K562 (cell line): Measurements from ENCODE around the gene TMEM163. TPM values are rescaled to one million over a fixed set of nuclear protein-coding genes. Genes with fewer than 3 reads are reported as not detected.

Experiments
- ATAC-seq: fragments of 200-7000 bp; cut with Tn5 transposase; 3 replicates; pipeline ENCODE4 v1.9.1; 2020; ENCODE audit warnings: moderate library complexity
- BruUV-seq: library from RNA; stranded (reverse); fragments of 400-500 nt; replicated peaks from 2 replicates; lab custom pipeline; 2021; lab: Mats Ljungman, UMichigan
- CTCF ChIA-PET: fragments of 300-600 bp; formaldehyde crosslinking; extraction: SDS; loops from one replicate; lab custom pipeline; 2021; ENCODE audit warnings: low intra/inter-chr PET ratio; lab: Yijun Ruan, JAX
- POLR2A ChIA-PET: fragments of 300-600, 350-650 bp; sonication (Branson Sonifier 250); formaldehyde crosslinking; extraction: SDS; loops from one replicate; lab custom pipeline; 2021; ENCODE audit warnings: antibody characterized with exemption, inconsistent platforms; lab: Yijun Ruan, JAX
- DNase-seq, 4 experiments: peaks; one replicate each; pipeline versions ENCODE4 v3.0.0 to v3.0.0-alpha.2; 2011 to 2018; ENCODE audit warnings: low spot score in 3 of 4, mixed read lengths in 3 of 4; ENCODE audit errors: extremely low read depth in 1 of 4
- FAIRE-seq: peaks from 2 replicates; lab custom pipeline; 2011; peaks lifted over from hg19 to GRCh38; lab: Jason Lieb, UNC
- H2AFZ ChIP-seq: 2 replicates; pipeline ENCODE4 v1.6.0; 2011; ENCODE audit warnings: low read depth, low read length, control low read depth, inconsistent platforms
- H3K27ac ChIP-seq: fragments of 200-600 bp; 3 replicates; pipeline ENCODE4 v1.8.0; 2011; ENCODE audit warnings: low read depth, mild to moderate bottlenecking, control low read depth, inconsistent platforms, low read length, moderate library complexity, mixed read lengths; ENCODE audit errors: extremely low read depth
- H3K27me3 ChIP-seq, 2 experiments: fragments of 300-600 bp in 1 of 2; 2 replicates in 1 of 2; 3 replicates in 1 of 2; pipeline versions ENCODE4 v1.6.0 to v1.8.0; 2011; ENCODE audit warnings: inconsistent platforms in 2 of 2, low read length in 2 of 2, mild to moderate bottlenecking in 1 of 2, mixed read lengths in 1 of 2, moderate library complexity in 1 of 2; ENCODE audit not compliant: control insufficient read depth in 2 of 2, insufficient read depth in 2 of 2
- H3K36me3 ChIP-seq: fragments of 300-600 bp; 3 replicates; pipeline ENCODE4 v1.8.0; 2011; ENCODE audit warnings: mild to moderate bottlenecking, low read length, inconsistent platforms; ENCODE audit not compliant: control insufficient read depth, insufficient read depth
- H3K4me1 ChIP-seq, 2 experiments: fragments of 200-600 bp in 1 of 2; replicated peaks in 1 of 2; 2 replicates in 1 of 2; 3 replicates in 1 of 2; pipeline versions ENCODE4 v1.5.1 to v1.8.0; 2011; ENCODE audit warnings: inconsistent platforms in 2 of 2, low read length in 2 of 2, mild to moderate bottlenecking in 1 of 2, mixed read lengths in 1 of 2, moderate library complexity in 1 of 2; ENCODE audit not compliant: control insufficient read depth in 2 of 2, insufficient read depth in 2 of 2
- H3K4me2 ChIP-seq: 2 replicates; pipeline ENCODE4 v1.6.1; 2011; ENCODE audit warnings: low read length, control low read depth, inconsistent platforms, mixed read lengths; ENCODE audit not compliant: insufficient read depth
- H3K4me3 ChIP-seq: fragments of 200-600 bp; sonication (generic), shearing (Covaris generic); 2 replicates; pipeline ENCODE4 v1.5.1; 2016; ENCODE audit warnings: control low read depth, inconsistent platforms
- H3K79me2 ChIP-seq: fragments of 200-600 bp; 3 replicates; pipeline ENCODE4 v1.8.0; 2011; ENCODE audit warnings: low read length, inconsistent platforms; ENCODE audit not compliant: control insufficient read depth, insufficient read depth
- H3K9ac ChIP-seq, 2 experiments: 2 replicates each; pipeline versions ENCODE4 v1.6.0 to v1.6.1; 2011; ENCODE audit warnings: low read depth in 2 of 2, low read length in 2 of 2, control low read depth in 1 of 2, inconsistent platforms in 1 of 2, mild to moderate bottlenecking in 1 of 2, mixed read lengths in 1 of 2; ENCODE audit not compliant: insufficient read depth in 1 of 2
- H3K9me1 ChIP-seq: one replicate; pipeline ENCODE4 v1.6.0; 2011; ENCODE audit warnings: inconsistent platforms, mild to moderate bottlenecking, low read length, moderate library complexity; ENCODE audit not compliant: control insufficient read depth, insufficient read depth
- H3K9me3 ChIP-seq: replicated peaks from 2 replicates; pipeline ENCODE4 v1.5.1; 2011; ENCODE audit warnings: low read depth, low read length, inconsistent platforms; ENCODE audit not compliant: control insufficient read depth, insufficient read depth
- H4K20me1 ChIP-seq: replicated peaks from 2 replicates; pipeline ENCODE4 v1.6.1; 2011; ENCODE audit warnings: low read length, inconsistent platforms, mixed read lengths; ENCODE audit not compliant: control insufficient read depth, insufficient read depth
- CBFA2T3 ChIP-seq: fragments of 450-650 bp; IDR thresholded peaks from 2 replicates; pipeline ENCODE4 v1.6.1; 2017
- CREB3 ChIP-seq: fragments of 450-650 bp; conservative IDR thresholded peaks from 2 replicates; pipeline ENCODE4 v1.6.1; 2016; ENCODE audit warnings: missing genetic modification characterization, low read depth, mild to moderate bottlenecking, missing compliant biosample characterization, moderate library complexity
- DACH1 ChIP-seq: fragments of 450-650 bp; IDR thresholded peaks from 2 replicates; pipeline ENCODE4 v1.6.1; 2018; ENCODE audit not compliant: partially characterized antibody
- GTF2A2 ChIP-seq: IDR thresholded peaks from 2 replicates; pipeline ENCODE4 v1.6.1; 2016; ENCODE audit warnings: mild to moderate bottlenecking, missing genetic modification characterization, missing compliant biosample characterization
- ILK ChIP-seq: fragments of 450-650 bp; IDR thresholded peaks from 2 replicates; pipeline ENCODE4 v1.6.1; 2016; ENCODE audit warnings: missing genetic modification characterization, low read depth, mild to moderate bottlenecking, missing compliant biosample characterization, moderate library complexity, borderline replicate concordance
- KDM2B ChIP-seq: fragments of 250-450 bp; sonication (Bioruptor Pico); IDR thresholded peaks from 2 replicates; pipeline ENCODE4 v1.8.0; 2021; ENCODE audit warnings: mild to moderate bottlenecking, moderate library complexity
- LEF1 ChIP-seq: fragments of 450-650 bp; IDR thresholded peaks from 2 replicates; pipeline ENCODE4 v1.6.1; 2016; ENCODE audit warnings: mild to moderate bottlenecking
- MAFF ChIP-seq: IDR thresholded peaks from 2 replicates; pipeline ENCODE4 v1.6.1; 2012; ENCODE audit warnings: low read length, improper control_type of control experiment
- NFATC3 ChIP-seq: fragments of 450-650 bp; IDR thresholded peaks from 2 replicates; pipeline ENCODE4 v1.6.1; 2017; ENCODE audit warnings: mild to moderate bottlenecking
- RBM39 ChIP-seq: fragments of 200-400 bp; formaldehyde crosslinking; optimal IDR thresholded peaks from 2 replicates; pipeline ENCODE3; 2018; ENCODE audit warnings: low read depth, low read length
- SNAPC5 ChIP-seq: fragments of 250-450 bp; sonication (Bioruptor Pico); IDR thresholded peaks from 2 replicates; pipeline ENCODE4 v1.8.0; 2021; ENCODE audit warnings: moderate library complexity, mild to moderate bottlenecking, inconsistent platforms
- SRF ChIP-seq, 2 experiments: fragments of 250-450, 450-650 bp in 1 of 2; sonication (Bioruptor Pico) in 1 of 2; sonication (generic) in 1 of 2; formaldehyde crosslinking; IDR thresholded peaks; 2 replicates each; pipeline versions ENCODE4 v1.5.0 to v1.5.1; 2020 to 2022; ENCODE audit warnings: mild to moderate bottlenecking in 1 of 2, missing genetic modification reagents in 1 of 2
- ZNF644 ChIP-seq: fragments of 200-800 bp; sonication (Bioruptor generic); IDR thresholded peaks from 2 replicates; pipeline ENCODE4 v1.6.1; 2016; ENCODE audit warnings: low read depth, missing genetic modification characterization, missing compliant biosample characterization
- WGBS: fragments of 100-300 bp; shearing (Covaris generic); methylation state at CpG from one replicate; pipeline ENCODE4 v1.1.6; 2016; ENCODE audit warnings: low coverage, mixed read lengths; ENCODE audit not compliant: insufficient coverage; ENCODE audit errors: missing lambda C conversion rate; 5-methylcytosine and 5-hydroxymethylcytosine counted together
- in situ Hi-C: fragments of 300-500 bp; cut with MboI; formaldehyde crosslinking; loops from 4 replicates; pipeline ENCODE4 v1.15.0; 2018; ENCODE audit warnings: inconsistent platforms, mixed read lengths
- intact Hi-C: fragments of 100-400 bp; cut with micrococcal nuclease; formaldehyde crosslinking; loops from 2 replicates; pipeline ENCODE4 v1.14.2; 2022
- polyA plus RNA-seq, 8 experiments: library from polyadenylated mRNA; depleted of rRNA in 4 of 8; stranded (reverse) in 5 of 8; unstranded in 3 of 8; fragments of >200 nt; fragmentation: Nextera tagmentation in 2 of 8; fragmentation: Illumina TruSeq in 1 of 8; extraction: Ambion mirVana in 2 of 8; extraction: Trizol in 1 of 8; gene quantifications; 2 replicates each; pipeline versions ENCODE4 v1.2.1 to v1.2.3, GENCODE V29; 2011 to 2014; ENCODE audit warnings: inconsistent platforms in 1 of 8, missing spikeins in 1 of 8
- total RNA-seq, 7 experiments: library from RNA; depleted of rRNA in 6 of 7; stranded (reverse); fragments of >200 nt in 6 of 7; fragmentation: Illumina TruSeq in 2 of 7; extraction: Trizol in 2 of 7; gene quantifications; 2 replicates each; pipeline versions ENCODE4 v1.2.1 to v1.2.3, GENCODE V29; 2011 to 2021; ENCODE audit warnings: low replicate concordance in 1 of 7

TMEM163 gene
- total and polyA plus RNA-seq, 9 of the 15 experiments (the other 6 are each of a cell fraction or from before 2014, with no cell fraction given) = 0.04 to 0.68 (median 0.16) TPM; not detected in 3

GRCh38 chr2:134527381-134527780 is 191.4 kb downstream of the TMEM163 start:
- no peaks in the 10 kb centered on the region for H3K9me3 ChIP-seq
- H3K27me3 ChIP-seq = peaks cover 0 to 8% of the 10 kb centered on the region in 2 experiments; a peak in 2 of 5 replicates
- CTCF ChIA-PET = no interaction called here
- in situ Hi-C loops = no loop called here
- BruUV-seq = no TSS peak
- POLR2A ChIA-PET = no interaction called here
- no peaks in the 10 kb centered on the region for H3K79me2 ChIP-seq
- H2AFZ ChIP-seq = no peak overlapping the region
- H3K27ac ChIP-seq = no peak overlapping the region
- H3K4me3 ChIP-seq = no peak overlapping the region
- no peak overlapping the region for H3K4me2 ChIP-seq
- WGBS = 2% methylated on average over 6 of the region's 6 CpGs
- H3K4me1 ChIP-seq = no peaks in the 10 kb centered on the region
- no peaks in the 10 kb centered on the region; the same call in 1 of the 2 replicates for H4K20me1 ChIP-seq
- ATAC-seq = no peak
- intact Hi-C loops = no loop called here
- H3K9me1 ChIP-seq = no peaks in the 10 kb centered on the region
- H3K9ac ChIP-seq = no peak overlapping the region
- no peak for DNase-seq
- no peaks in the 10 kb centered on the region for H3K36me3 ChIP-seq
- no peak for TF ChIP-seq DACH1
- no peak for TF ChIP-seq CREB3 (tag)
- no peak for TF ChIP-seq NFATC3
- no peak for TF ChIP-seq LEF1
- TF ChIP-seq SNAPC5 (CRISPR knock-in tag) = no peak
- no peak for TF ChIP-seq GTF2A2
- no peak for TF ChIP-seq RBM39
- TF ChIP-seq KDM2B (CRISPR knock-in tag) = no peak
- TF ChIP-seq ILK (tag) = no peak
- TF ChIP-seq CBFA2T3 = no peak
- TF ChIP-seq SRF (CRISPR knock-in tag; IDR thresholded peaks at IDR 0.05) = no peak
- TF ChIP-seq ZNF644 = no peak
- TF ChIP-seq MAFF = no peak
- no peak for FAIRE-seq
